HEK293 (cell line): Measurements from ENCODE around the gene TSPO.

Experiments
- BCL6B ChIP-seq: fragments of 450-650 bp; formaldehyde crosslinking; IDR thresholded peaks from 2 replicates; pipeline ENCODE4 v1.5.1; 2017; ENCODE audit warnings: missing biosample characterization, missing genetic modification characterization
- GLIS1 ChIP-seq: fragments of 450-650 bp; formaldehyde crosslinking; IDR thresholded peaks from 2 replicates; pipeline ENCODE4 v1.5.1; 2016; ENCODE audit warnings: missing biosample characterization, missing genetic modification characterization
- IKZF3 ChIP-seq: fragments of 450-650 bp; IDR thresholded peaks from 2 replicates; pipeline ENCODE4 v1.5.0; 2018; ENCODE audit warnings: missing biosample characterization, mild to moderate bottlenecking, missing genetic modification characterization, moderate library complexity
- KLF16 ChIP-seq: fragments of 450-650 bp; formaldehyde crosslinking; IDR thresholded peaks from 2 replicates; pipeline ENCODE4 v1.5.1; 2017; ENCODE audit warnings: missing biosample characterization, missing genetic modification characterization
- MEIS1 ChIP-seq: sonication (generic); formaldehyde crosslinking; IDR thresholded peaks from 2 replicates; pipeline ENCODE4 v1.8.1; 2022; ENCODE audit warnings: missing genetic modification reagents, mild to moderate bottlenecking, borderline replicate concordance
- MZF1 ChIP-seq: fragments of 450-650 bp; formaldehyde crosslinking; IDR thresholded peaks from 2 replicates; pipeline ENCODE4 v1.5.1; 2017; ENCODE audit warnings: missing biosample characterization, missing genetic modification characterization, borderline replicate concordance
- PATZ1 ChIP-seq: fragments of 450-650 bp; formaldehyde crosslinking; IDR thresholded peaks from 2 replicates; pipeline ENCODE4 v1.5.1; 2016; ENCODE audit warnings: missing biosample characterization, missing genetic modification characterization
- PRDM1 ChIP-seq: fragments of 450-650 bp; formaldehyde crosslinking; IDR thresholded peaks from 2 replicates; pipeline ENCODE4; 2016; ENCODE audit warnings: missing biosample characterization, missing genetic modification characterization
- SP7 ChIP-seq: fragments of 450-650 bp; formaldehyde crosslinking; IDR thresholded peaks from 2 replicates; pipeline ENCODE4 v1.5.1; 2016; ENCODE audit warnings: missing biosample characterization, missing genetic modification characterization
- YY1 ChIP-seq: fragments of 450-650 bp; formaldehyde crosslinking; IDR thresholded peaks from 2 replicates; pipeline ENCODE4 v1.5.1; 2018; ENCODE audit warnings: missing biosample characterization, missing genetic modification characterization
- YY2 ChIP-seq: fragments of 450-650 bp; formaldehyde crosslinking; IDR thresholded peaks from 2 replicates; pipeline ENCODE4 v1.5.1; 2016; ENCODE audit warnings: missing biosample characterization, missing genetic modification characterization
- ZBTB17 ChIP-seq: fragments of 450-650 bp; formaldehyde crosslinking; IDR thresholded peaks from 2 replicates; pipeline ENCODE4 v1.5.1; 2016; ENCODE audit warnings: missing biosample characterization, missing genetic modification characterization
- ZBTB6 ChIP-seq: fragments of 450-650 bp; formaldehyde crosslinking; IDR thresholded peaks from 2 replicates; pipeline ENCODE4 v1.5.1; 2017; ENCODE audit warnings: missing biosample characterization, missing genetic modification characterization
- ZEB2 ChIP-seq: fragments of 450-650 bp; formaldehyde crosslinking; IDR thresholded peaks from 2 replicates; pipeline ENCODE4 v1.5.1; 2016; ENCODE audit warnings: missing biosample characterization, missing genetic modification characterization
- ZFHX2 ChIP-seq: fragments of 450-650 bp; formaldehyde crosslinking; conservative IDR thresholded peaks from 2 replicates; pipeline ENCODE4 v1.5.1; 2016; ENCODE audit warnings: missing biosample characterization, missing genetic modification characterization
- ZFP37 ChIP-seq: fragments of 450-650 bp; formaldehyde crosslinking; IDR thresholded peaks from 2 replicates; pipeline ENCODE4 v1.5.1; 2016; ENCODE audit warnings: missing biosample characterization, missing genetic modification characterization
- ZFP69B ChIP-seq: fragments of 450-650 bp; formaldehyde crosslinking; IDR thresholded peaks from 2 replicates; pipeline ENCODE4 v1.5.1; 2016; ENCODE audit warnings: missing biosample characterization, missing genetic modification characterization
- ZIC2 ChIP-seq: fragments of 450-650 bp; formaldehyde crosslinking; IDR thresholded peaks from 2 replicates; pipeline ENCODE4 v1.5.1; 2016; ENCODE audit warnings: missing biosample characterization, missing genetic modification characterization
- ZNF335 ChIP-seq: fragments of 450-650 bp; formaldehyde crosslinking; conservative IDR thresholded peaks from 2 replicates; pipeline ENCODE4 v1.5.1; 2016; ENCODE audit warnings: missing biosample characterization, missing genetic modification characterization
- ZNF585B ChIP-seq: fragments of 450-650 bp; formaldehyde crosslinking; IDR thresholded peaks from 2 replicates; pipeline ENCODE4 v1.5.1; 2016; ENCODE audit warnings: missing biosample characterization, missing genetic modification characterization
- ZNF692 ChIP-seq: fragments of 450-650 bp; formaldehyde crosslinking; IDR thresholded peaks from 2 replicates; pipeline ENCODE4 v1.5.1; 2016; ENCODE audit warnings: missing biosample characterization, missing genetic modification characterization
- ZNF776 ChIP-seq: fragments of 450-650 bp; formaldehyde crosslinking; IDR thresholded peaks from 2 replicates; pipeline ENCODE4 v1.5.0; 2017; ENCODE audit warnings: missing biosample characterization, missing genetic modification characterization, borderline replicate concordance
- ZXDB ChIP-seq: fragments of 450-650 bp; formaldehyde crosslinking; IDR thresholded peaks from 2 replicates; pipeline ENCODE4 v1.5.1; 2016; ENCODE audit warnings: missing biosample characterization, missing genetic modification characterization
- TF ChIP-seq, protein P1 (sequence below): fragments of 450-650 bp; formaldehyde crosslinking; IDR thresholded peaks from 2 replicates; pipeline ENCODE4 v1.5.1; 2016; ENCODE audit warnings: missing biosample characterization, missing genetic modification characterization
- TF ChIP-seq, protein P2 (sequence below): fragments of 450-650 bp; formaldehyde crosslinking; IDR thresholded peaks from 2 replicates; pipeline ENCODE4 v1.5.1; 2017; ENCODE audit warnings: missing biosample characterization, missing genetic modification characterization
- TF ChIP-seq, protein P3 (sequence below): fragments of 450-650 bp; formaldehyde crosslinking; IDR thresholded peaks from 2 replicates; pipeline ENCODE4 v1.5.1; 2016; ENCODE audit warnings: missing biosample characterization, missing genetic modification characterization
- TF ChIP-seq, protein P4 (sequence below): fragments of 450-650 bp; formaldehyde crosslinking; IDR thresholded peaks from 2 replicates; pipeline ENCODE4 v1.5.1; 2017; ENCODE audit warnings: missing biosample characterization, mild to moderate bottlenecking, missing genetic modification characterization, moderate library complexity

The TSPO gene

DNA sequence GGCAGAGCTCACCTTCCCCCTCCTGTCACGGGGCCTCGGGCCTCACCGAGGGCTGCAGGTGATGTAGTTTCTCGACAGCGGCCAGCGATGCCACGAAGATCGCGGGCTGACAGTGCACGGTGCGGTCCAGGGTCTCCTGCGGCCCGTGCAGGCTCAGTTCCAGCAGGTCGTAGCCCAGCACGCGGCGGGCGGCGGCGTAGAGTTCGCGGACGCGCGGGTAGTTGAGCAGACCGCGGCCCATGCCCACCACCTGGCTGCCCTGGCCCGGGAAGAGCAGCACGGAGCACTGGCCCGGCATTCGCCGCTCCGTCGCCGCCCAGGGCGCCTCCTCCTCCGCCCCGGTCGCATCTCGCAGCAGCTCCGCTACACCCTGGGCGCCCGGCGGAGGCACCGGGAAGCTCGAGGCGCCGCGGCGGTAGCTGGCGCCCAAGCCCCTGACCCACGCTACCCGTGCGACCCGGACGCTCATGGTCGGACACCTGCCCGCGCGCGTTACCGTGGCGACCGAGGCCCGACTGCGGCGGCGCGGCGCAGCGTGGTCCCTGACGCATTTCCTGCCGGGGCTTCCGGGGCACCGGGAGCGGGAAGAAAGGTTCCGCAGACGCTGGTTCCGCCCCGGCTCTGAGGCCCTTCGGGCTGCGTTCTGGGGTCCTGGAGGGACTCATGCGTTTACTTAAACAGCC lies 8.3 kb upstream of the TSPO start, which contains the start of gene MCAT (continued):
- 0 out of 2 replicates have a peak, but pooled peaks have one; percentile 6 for TF ChIP-seq GLIS1 (tag by site-specific recombination)
- no peak for TF ChIP-seq PATZ1
- peak; percentile 63; the same call in 1 of the 2 replicates for TF ChIP-seq YY1
- TF ChIP-seq KLF16 (tag by site-specific recombination) = peak; percentile 51; the same call in 1 of the 2 replicates
- TF ChIP-seq MEIS1 = peak; percentile 35; the same call in 1 of the 2 replicates
- peak; percentile 70; the same call in 1 of the 2 replicates for TF ChIP-seq ZEB2 (tag by site-specific recombination)
- TF ChIP-seq PRDM1 (tag by site-specific recombination) = no peak
- TF ChIP-seq, protein P1, sequence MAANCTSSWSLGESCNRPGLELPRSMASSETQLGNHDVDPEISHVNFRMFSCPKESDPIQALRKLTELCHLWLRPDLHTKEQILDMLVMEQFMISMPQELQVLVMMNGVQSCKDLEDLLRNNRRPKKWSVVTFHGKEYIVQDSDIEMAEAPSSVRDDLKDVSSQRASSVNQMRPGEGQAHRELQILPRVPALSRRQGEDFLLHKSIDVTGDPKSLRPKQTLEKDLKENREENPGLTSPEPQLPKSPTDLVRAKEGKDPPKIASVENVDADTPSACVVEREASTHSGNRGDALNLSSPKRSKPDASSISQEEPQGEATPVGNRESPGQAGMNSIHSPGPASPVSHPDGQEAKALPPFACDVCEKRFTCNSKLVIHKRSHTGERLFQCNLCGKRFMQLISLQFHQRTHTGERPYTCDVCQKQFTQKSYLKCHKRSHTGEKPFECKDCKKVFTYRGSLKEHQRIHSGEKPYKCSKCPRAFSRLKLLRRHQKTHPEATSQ (tag by site-specific recombination) = peak; percentile 53; the same call in 1 of the 2 replicates
- TF ChIP-seq ZNF776 = no peak
- peak; percentile 70 for TF ChIP-seq YY2 (tag by site-specific recombination)
- TF ChIP-seq, protein P2, sequence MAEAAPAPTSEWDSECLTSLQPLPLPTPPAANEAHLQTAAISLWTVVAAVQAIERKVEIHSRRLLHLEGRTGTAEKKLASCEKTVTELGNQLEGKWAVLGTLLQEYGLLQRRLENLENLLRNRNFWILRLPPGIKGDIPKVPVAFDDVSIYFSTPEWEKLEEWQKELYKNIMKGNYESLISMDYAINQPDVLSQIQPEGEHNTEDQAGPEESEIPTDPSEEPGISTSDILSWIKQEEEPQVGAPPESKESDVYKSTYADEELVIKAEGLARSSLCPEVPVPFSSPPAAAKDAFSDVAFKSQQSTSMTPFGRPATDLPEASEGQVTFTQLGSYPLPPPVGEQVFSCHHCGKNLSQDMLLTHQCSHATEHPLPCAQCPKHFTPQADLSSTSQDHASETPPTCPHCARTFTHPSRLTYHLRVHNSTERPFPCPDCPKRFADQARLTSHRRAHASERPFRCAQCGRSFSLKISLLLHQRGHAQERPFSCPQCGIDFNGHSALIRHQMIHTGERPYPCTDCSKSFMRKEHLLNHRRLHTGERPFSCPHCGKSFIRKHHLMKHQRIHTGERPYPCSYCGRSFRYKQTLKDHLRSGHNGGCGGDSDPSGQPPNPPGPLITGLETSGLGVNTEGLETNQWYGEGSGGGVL (tag by site-specific recombination) = peak; percentile 16; the same call in 1 of the 2 replicates
- TF ChIP-seq, protein P3, sequence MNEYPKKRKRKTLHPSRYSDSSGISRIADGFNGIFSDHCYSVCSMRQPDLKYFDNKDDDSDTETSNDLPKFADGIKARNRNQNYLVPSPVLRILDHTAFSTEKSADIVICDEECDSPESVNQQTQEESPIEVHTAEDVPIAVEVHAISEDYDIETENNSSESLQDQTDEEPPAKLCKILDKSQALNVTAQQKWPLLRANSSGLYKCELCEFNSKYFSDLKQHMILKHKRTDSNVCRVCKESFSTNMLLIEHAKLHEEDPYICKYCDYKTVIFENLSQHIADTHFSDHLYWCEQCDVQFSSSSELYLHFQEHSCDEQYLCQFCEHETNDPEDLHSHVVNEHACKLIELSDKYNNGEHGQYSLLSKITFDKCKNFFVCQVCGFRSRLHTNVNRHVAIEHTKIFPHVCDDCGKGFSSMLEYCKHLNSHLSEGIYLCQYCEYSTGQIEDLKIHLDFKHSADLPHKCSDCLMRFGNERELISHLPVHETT (tag by site-specific recombination) = peak; percentile 59; the same call in 1 of the 2 replicates
- peak; percentile 4; the same call in 1 of the 2 replicates for TF ChIP-seq ZNF585B (tag by site-specific recombination)
- peak; percentile 64 for TF ChIP-seq SP7 (tag by site-specific recombination)
- TF ChIP-seq, protein P4, sequence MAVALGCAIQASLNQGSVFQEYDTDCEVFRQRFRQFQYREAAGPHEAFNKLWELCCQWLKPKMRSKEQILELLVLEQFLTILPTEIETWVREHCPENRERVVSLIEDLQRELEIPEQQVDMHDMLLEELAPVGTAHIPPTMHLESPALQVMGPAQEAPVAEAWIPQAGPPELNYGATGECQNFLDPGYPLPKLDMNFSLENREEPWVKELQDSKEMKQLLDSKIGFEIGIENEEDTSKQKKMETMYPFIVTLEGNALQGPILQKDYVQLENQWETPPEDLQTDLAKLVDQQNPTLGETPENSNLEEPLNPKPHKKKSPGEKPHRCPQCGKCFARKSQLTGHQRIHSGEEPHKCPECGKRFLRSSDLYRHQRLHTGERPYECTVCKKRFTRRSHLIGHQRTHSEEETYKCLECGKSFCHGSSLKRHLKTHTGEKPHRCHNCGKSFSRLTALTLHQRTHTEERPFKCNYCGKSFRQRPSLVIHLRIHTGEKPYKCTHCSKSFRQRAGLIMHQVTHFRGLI (tag by site-specific recombination) = no peak
- peak; percentile 82 for TF ChIP-seq ZNF692 (tag by site-specific recombination)
- no peak; the same call in 1 of the 2 replicates for TF ChIP-seq ZFHX2 (tag by site-specific recombination)
- TF ChIP-seq ZBTB6 (tag by site-specific recombination) = peak; percentile 42; the same call in 1 of the 2 replicates
- peak; percentile 47; the same call in 1 of the 2 replicates for TF ChIP-seq ZFP69B
- peak; percentile 88 for TF ChIP-seq ZXDB (tag by site-specific recombination)
- no peak for TF ChIP-seq ZNF335 (tag by site-specific recombination)
- no peak for TF ChIP-seq ZFP37 (tag by site-specific recombination)
- TF ChIP-seq BCL6B (tag by site-specific recombination) = no peak
- TF ChIP-seq ZIC2 (tag by site-specific recombination) = peak; percentile 15; the same call in 1 of the 2 replicates
- 0 out of 2 replicates have a peak, but pooled peaks have one; percentile 19 for TF ChIP-seq ZBTB17 (tag by site-specific recombination)
- TF ChIP-seq MZF1 (tag by site-specific recombination) = no peak
- peak; percentile 34; the same call in 1 of the 2 replicates for TF ChIP-seq IKZF3 (tag by site-specific recombination)
